Measurements from ENCODE around the gene DHX57.
"Not testable (repeated sequence)": the region's sequence is repeated elsewhere in the genome, so short reads cannot be mapped to it uniquely, and the experiment has no call there.

Gene DHX57

GRCh38 chr2:38866773-38867443 is 8.8 kb downstream of the DHX57 start:
- DNase-seq = no peak

GRCh38 chr2:38863061-38863695 is 12.6 kb downstream of the DHX57 start:
- DNase-seq = no peak

- no peak for DNase-seq
Observed at GRCh38 chr2:38862476-38862875, 13.3 kb downstream of the DHX57 start.

GRCh38 chr2:38856165-38856564 is 19.6 kb downstream of the DHX57 start:
- DNase-seq = no peak

GRCh38 chr2:38850045-38850444 is 25.7 kb downstream of the DHX57 start:
- no peak for DNase-seq

GRCh38 chr2:38836791-38837190 is 38.9 kb downstream of the DHX57 start:
- no peak for DNase-seq

GRCh38 chr2:38835990-38836389 is 39.7 kb downstream of the DHX57 start:
- no peak for DNase-seq

- DNase-seq = no peak
Observed at GRCh38 chr2:38835015-38835601, 40.6 kb downstream of the DHX57 start.

GRCh38 chr2:38830526-38831159 is 45.1 kb downstream of the DHX57 start:
- no peak for DNase-seq

- no peak for DNase-seq
Observed at GRCh38 chr2:38829971-38830370, 45.8 kb downstream of the DHX57 start.

GRCh38 chr2:38828460-38828859 is 47.3 kb downstream of the DHX57 start:
- no peak for DNase-seq

- DNase-seq = not testable (repeated sequence)
Observed at GRCh38 chr2:38827539-38828145, 48.1 kb downstream of the DHX57 start.

GRCh38 chr2:38825956-38826355 is 49.8 kb downstream of the DHX57 start:
- DNase-seq = no peak

GRCh38 chr2:38824906-38825305 is 50.8 kb downstream of the DHX57 start:
- DNase-seq = no peak

- DNase-seq = no peak
Observed at GRCh38 chr2:38823386-38823785, 52.3 kb downstream of the DHX57 start.

- no peak for DNase-seq
Observed at GRCh38 chr2:38818565-38818964, 57.2 kb downstream of the DHX57 start.

- no peak for DNase-seq
Observed at GRCh38 chr2:38815936-38816335, 59.8 kb downstream of the DHX57 start.

- DNase-seq = no peak
Observed at GRCh38 chr2:38810488-38810887, 65.2 kb downstream of the DHX57 start.

- DNase-seq = no peak
Observed at GRCh38 chr2:38808677-38809076, 67.1 kb downstream of the DHX57 start.

GRCh38 chr2:38806733-38807059 is 69.0 kb downstream of the DHX57 start:
- no peak for DNase-seq

GRCh38 chr2:38806015-38806732 is 69.6 kb downstream of the DHX57 start:
- no peak for DNase-seq

GRCh38 chr2:38797953-38798352 is 77.8 kb downstream of the DHX57 start:
- DNase-seq = no peak

GRCh38 chr2:38797250-38797676 is 78.5 kb downstream of the DHX57 start:
- DNase-seq = no peak

Data from NCI-H524 treated with DMSO at 0.1 percent for 48 hours (cell line).